Type B pancreatic cell (in vitro differentiated cells): Measurements from ENCODE around the gene MAGIX. TPM values are rescaled to one million over a fixed set of nuclear protein-coding genes. Genes with fewer than 3 reads are reported as not detected.

Source experiments
- DNase-seq: peaks from one replicate; pipeline ENCODE4 v3.0.0; 2021; ENCODE audit warnings: mixed read lengths; ENCODE audit not compliant: unreplicated experiment; ENCODE audit errors: extremely low spot score
- H3K27ac Mint-ChIP-seq: 2 replicates; pipeline ENCODE4 v1.8.0; 2021; ENCODE audit warnings: mild to moderate bottlenecking, mixed read lengths
- H3K27me3 Mint-ChIP-seq: 2 replicates; pipeline ENCODE4 v1.8.0; 2021; ENCODE audit warnings: mixed read lengths
- H3K36me3 Mint-ChIP-seq: 2 replicates; pipeline ENCODE4 v1.8.0; 2021; ENCODE audit warnings: mixed read lengths
- H3K4me1 Mint-ChIP-seq: one replicate; pipeline ENCODE4 v1.8.0; 2021; ENCODE audit warnings: mixed read lengths; ENCODE audit not compliant: unreplicated experiment
- H3K4me3 Mint-ChIP-seq: 2 replicates; pipeline ENCODE4 v1.8.0; 2021; ENCODE audit warnings: mild to moderate bottlenecking, mixed read lengths
- H3K9me3 Mint-ChIP-seq: 2 replicates; pipeline ENCODE4 v1.8.0; 2021; ENCODE audit warnings: mixed read lengths
- total RNA-seq: library from RNA; stranded (reverse); gene quantifications from 2 replicates; pipeline ENCODE4 v1.2.1, GENCODE V29; 2021; ENCODE audit warnings: low replicate concordance
- TF ChIP-seq, protein P1 (sequence below): fragments of 200-600 bp; sonication (generic); conservative IDR thresholded peaks from 2 replicates; pipeline ENCODE4 v1.5.0; 2021; ENCODE audit warnings: antibody characterized with exemption, mild to moderate bottlenecking

Gene MAGIX
- total RNA-seq, 1 donor from 2014 or later, result 4.8 TPM

DNA sequence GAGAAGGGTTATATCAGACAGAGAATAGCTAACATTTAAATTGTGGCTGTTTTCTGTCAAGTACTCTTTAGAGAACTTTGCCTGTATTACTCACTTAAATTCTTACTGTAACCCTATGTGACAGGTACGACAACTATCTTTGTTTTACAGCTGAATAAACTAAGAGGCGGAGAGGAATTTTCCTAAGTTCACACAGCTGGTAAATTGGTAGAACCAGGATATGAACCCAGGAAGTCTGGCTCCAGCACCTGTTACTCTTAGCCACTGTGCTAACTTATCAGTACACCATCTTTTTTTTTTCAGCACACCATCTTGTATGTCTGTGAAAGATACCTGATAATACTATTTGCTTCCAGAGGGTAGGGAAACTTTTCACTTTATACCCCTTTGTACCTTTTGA, 39.5 kb downstream of the MAGIX start:
- H3K27me3 Mint-ChIP-seq, result peaks cover 13% of the 10 kb centered on the region
- TF ChIP-seq, protein P1, sequence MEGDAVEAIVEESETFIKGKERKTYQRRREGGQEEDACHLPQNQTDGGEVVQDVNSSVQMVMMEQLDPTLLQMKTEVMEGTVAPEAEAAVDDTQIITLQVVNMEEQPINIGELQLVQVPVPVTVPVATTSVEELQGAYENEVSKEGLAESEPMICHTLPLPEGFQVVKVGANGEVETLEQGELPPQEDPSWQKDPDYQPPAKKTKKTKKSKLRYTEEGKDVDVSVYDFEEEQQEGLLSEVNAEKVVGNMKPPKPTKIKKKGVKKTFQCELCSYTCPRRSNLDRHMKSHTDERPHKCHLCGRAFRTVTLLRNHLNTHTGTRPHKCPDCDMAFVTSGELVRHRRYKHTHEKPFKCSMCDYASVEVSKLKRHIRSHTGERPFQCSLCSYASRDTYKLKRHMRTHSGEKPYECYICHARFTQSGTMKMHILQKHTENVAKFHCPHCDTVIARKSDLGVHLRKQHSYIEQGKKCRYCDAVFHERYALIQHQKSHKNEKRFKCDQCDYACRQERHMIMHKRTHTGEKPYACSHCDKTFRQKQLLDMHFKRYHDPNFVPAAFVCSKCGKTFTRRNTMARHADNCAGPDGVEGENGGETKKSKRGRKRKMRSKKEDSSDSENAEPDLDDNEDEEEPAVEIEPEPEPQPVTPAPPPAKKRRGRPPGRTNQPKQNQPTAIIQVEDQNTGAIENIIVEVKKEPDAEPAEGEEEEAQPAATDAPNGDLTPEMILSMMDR, result no peak
- H3K4me1 Mint-ChIP-seq, result no peaks in the 10 kb centered on the region
- H3K27ac Mint-ChIP-seq, result no peak overlapping the region
- no peaks in the 10 kb centered on the region for H3K36me3 Mint-ChIP-seq
- H3K9me3 Mint-ChIP-seq, result no peaks in the 10 kb centered on the region
- DNase-seq, result no peak
- no peak overlapping the region for H3K4me3 Mint-ChIP-seq

DNA sequence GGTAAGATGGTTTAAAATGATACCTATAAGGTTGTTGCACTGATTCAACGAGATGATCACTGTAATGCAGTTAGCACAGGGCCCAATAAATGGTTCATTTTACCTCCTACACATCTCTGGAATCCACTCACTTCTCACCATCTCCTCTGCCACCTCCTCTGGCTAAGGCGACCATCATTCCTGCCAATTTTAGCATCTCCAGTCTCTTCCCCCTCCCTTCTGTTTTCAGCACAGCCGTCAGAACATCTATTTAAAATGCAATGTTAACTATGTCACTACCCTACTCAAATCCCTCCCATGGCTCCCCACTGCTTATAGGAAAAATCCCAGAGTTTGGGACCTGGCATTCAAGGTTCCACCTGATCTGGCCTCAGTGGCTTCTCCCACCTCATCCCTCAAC, 41.0 kb downstream of the MAGIX start:
- peaks cover 5% of the 10 kb centered on the region for H3K27me3 Mint-ChIP-seq
- no peak for DNase-seq
- H3K27ac Mint-ChIP-seq, result no peak overlapping the region
- H3K9me3 Mint-ChIP-seq, result no peaks in the 10 kb centered on the region
- no peaks in the 10 kb centered on the region for H3K36me3 Mint-ChIP-seq
- H3K4me3 Mint-ChIP-seq, result no peak overlapping the region
- TF ChIP-seq, protein P1, result no peak
- H3K4me1 Mint-ChIP-seq, result no peaks in the 10 kb centered on the region

DNA sequence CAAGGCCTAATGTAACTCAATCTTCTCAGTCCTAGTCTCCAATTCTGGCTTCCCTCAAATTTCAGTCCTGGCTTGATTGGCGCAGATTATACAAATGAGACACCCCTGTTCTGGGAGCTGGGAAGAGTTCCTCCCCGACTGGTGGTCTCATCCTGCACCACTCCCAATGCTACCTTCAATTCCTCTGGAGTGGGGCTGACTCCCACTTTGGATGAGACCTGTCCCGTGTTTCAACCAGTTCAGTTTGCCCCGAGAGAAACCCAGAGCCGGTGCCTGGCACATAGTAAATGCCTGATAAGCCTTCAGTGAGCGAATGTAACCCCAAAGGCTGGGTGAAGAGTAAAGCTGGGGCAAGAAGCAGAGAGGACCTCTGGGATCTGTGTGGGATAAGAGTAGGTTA, 41.5 kb downstream of the MAGIX start:
- no peaks in the 10 kb centered on the region for H3K9me3 Mint-ChIP-seq
- TF ChIP-seq, protein P1, result no peak
- H3K4me1 Mint-ChIP-seq, result no peaks in the 10 kb centered on the region
- H3K36me3 Mint-ChIP-seq, result no peaks in the 10 kb centered on the region
- H3K27me3 Mint-ChIP-seq, result peaks cover under 1% of the 10 kb centered on the region
- H3K4me3 Mint-ChIP-seq, result no peak overlapping the region
- DNase-seq, result no peak
- H3K27ac Mint-ChIP-seq, result no peak overlapping the region

DNA sequence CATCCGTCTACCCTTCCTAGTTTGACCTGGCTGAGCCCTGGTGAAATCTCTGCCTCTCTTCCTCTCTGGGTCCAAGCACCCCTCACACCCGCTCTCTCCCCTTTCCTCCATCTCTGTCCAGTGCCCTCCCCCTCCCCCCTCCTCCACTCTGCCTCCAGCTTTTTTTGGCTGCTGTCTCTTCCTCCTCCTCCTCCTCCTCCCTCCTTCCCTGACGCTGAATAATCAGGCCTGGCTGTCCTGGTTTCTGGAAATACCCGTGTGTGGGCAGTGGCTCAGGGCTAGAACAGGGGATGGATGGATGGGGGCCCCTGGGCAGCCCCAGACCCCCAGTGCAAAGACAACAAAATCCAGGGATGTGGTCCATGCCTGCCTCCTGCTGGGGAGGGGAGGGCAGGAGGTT, 42.2 kb downstream of the MAGIX start:
- no peaks in the 10 kb centered on the region for H3K36me3 Mint-ChIP-seq
- TF ChIP-seq, protein P1, result no peak
- H3K9me3 Mint-ChIP-seq, result no peaks in the 10 kb centered on the region
- H3K27ac Mint-ChIP-seq, result no peak overlapping the region
- H3K4me3 Mint-ChIP-seq, result no peak overlapping the region
- no peak for DNase-seq
- H3K27me3 Mint-ChIP-seq, result no peaks in the 10 kb centered on the region
- no peaks in the 10 kb centered on the region for H3K4me1 Mint-ChIP-seq

DNA sequence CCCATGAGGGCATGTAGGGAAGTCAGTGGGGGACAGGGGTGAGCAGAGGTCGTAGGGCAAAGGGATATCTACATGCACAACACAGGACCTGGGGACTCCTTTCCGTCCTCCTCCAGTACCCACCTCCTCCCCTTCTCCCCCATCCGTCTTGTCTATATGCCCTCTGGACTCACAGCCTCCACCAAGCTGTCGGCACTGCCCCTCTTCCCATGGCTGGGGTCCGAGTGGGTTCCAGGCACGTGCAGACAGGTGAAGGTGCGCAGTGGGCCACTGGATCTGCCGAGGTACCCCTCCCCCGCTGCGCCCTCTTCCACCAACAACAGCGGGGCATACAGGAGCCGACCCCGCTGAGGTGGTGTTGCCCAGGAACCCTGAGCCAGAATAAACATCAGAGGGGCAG, 42.9 kb downstream of the MAGIX start:
- TF ChIP-seq, protein P1, result no peak
- no peaks in the 10 kb centered on the region for H3K27me3 Mint-ChIP-seq
- H3K4me3 Mint-ChIP-seq, result no peak overlapping the region
- no peak overlapping the region for H3K27ac Mint-ChIP-seq
- H3K9me3 Mint-ChIP-seq, result no peaks in the 10 kb centered on the region
- no peak for DNase-seq
- no peaks in the 10 kb centered on the region for H3K4me1 Mint-ChIP-seq
- no peaks in the 10 kb centered on the region for H3K36me3 Mint-ChIP-seq

DNA sequence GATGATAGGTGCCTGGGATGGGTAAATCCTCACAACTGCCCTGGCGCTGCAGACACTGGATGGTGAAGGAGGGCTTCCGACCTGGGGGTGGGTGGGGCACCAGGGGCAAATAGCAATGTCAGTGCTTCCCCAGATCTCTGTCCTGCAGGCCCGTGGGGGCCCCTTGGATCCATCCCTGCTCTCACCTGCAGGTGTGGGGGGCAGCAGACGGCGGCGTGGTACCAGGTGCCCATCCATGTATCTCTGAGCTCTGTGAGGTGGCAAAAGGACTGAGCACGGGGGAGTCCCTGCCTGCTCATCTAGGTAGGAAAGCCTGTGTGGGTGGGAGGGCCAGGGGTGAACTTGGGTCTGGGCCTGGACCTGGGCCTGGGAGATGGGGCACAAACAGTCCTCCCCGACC, 44.0 kb downstream of the MAGIX start:
- TF ChIP-seq, protein P1, result no peak
- no peaks in the 10 kb centered on the region for H3K9me3 Mint-ChIP-seq
- H3K27me3 Mint-ChIP-seq, result no peaks in the 10 kb centered on the region
- no peak overlapping the region for H3K4me3 Mint-ChIP-seq
- H3K27ac Mint-ChIP-seq, result no peak overlapping the region
- no peak for DNase-seq
- H3K4me1 Mint-ChIP-seq, result no peaks in the 10 kb centered on the region
- no peaks in the 10 kb centered on the region for H3K36me3 Mint-ChIP-seq
